Gastrocnemius medialis (tissue), 4 donors: ENCODE measurements around the gene CADPS. TPM values are rescaled to one million over a fixed set of nuclear protein-coding genes. Genes with fewer than 3 reads are reported as not detected.

Source experiments
- ATAC-seq, 2 donors: fragments of 150-250 bp; one replicate each; pipeline ENCODE4 v1.9.1; 2016
- DNase-seq, 2 donors: peaks; one replicate each; pipeline ENCODE4 v3.0.0-alpha.2; 2019
- H3K27ac ChIP-seq, 4 donors: fragments of 200-600 bp; sonication (generic); 1 replicate in 1 of 4; 2 replicates in 3 of 4; pipeline ENCODE4 v1.5.1; 2016 to 2018; ENCODE audit warnings: mild to moderate bottlenecking in 2 of 4, moderate library complexity in 1 of 4
- H3K27me3 ChIP-seq, 3 donors: fragments of 200-600 bp; sonication (generic) in 2 of 3; 1 replicate in 1 of 3; 2 replicates in 2 of 3; pipeline versions ENCODE4 v1.5.1 to v1.6.0; 2016 to 2019; ENCODE audit warnings: mild to moderate bottlenecking in 1 of 3, moderate library complexity in 1 of 3
- H3K36me3 ChIP-seq, 2 donors: fragments of 200-600 bp; sonication (generic) in 1 of 2; one replicate each; pipeline ENCODE4 v1.5.1; 2017 to 2018
- H3K4me1 ChIP-seq, 2 donors: fragments of 200-600 bp; sonication (generic) in 1 of 2; one replicate each; pipeline ENCODE4 v1.5.1; 2016 to 2017; ENCODE audit warnings: mild to moderate bottlenecking in 2 of 2
- H3K4me3 ChIP-seq, 4 donors: fragments of 200-600 bp; sonication (generic) in 3 of 4; 1 replicate in 1 of 4; 2 replicates in 3 of 4; pipeline ENCODE4 v1.5.1; 2016 to 2019; ENCODE audit warnings: mild to moderate bottlenecking in 2 of 4
- H3K9me3 ChIP-seq, 3 donors: fragments of 200-600 bp; sonication (generic) in 2 of 3; 1 replicate in 1 of 3; 2 replicates in 2 of 3; pipeline ENCODE4 v1.5.1; 2016 to 2019
- POLR2A ChIP-seq, 2 donors: fragments of 450-650 bp; IDR thresholded peaks; one replicate each; pipeline ENCODE4 v1.6.1; 2017; ENCODE audit warnings: antibody characterized with exemption in 2 of 2, mild to moderate bottlenecking in 2 of 2, moderate library complexity in 2 of 2
- in situ Hi-C, 4 donors: fragments of 200-750 bp; cut with MboI; loops; one replicate each; pipeline versions ENCODE4 v1.15.0 to v1.8.0; 2017; ENCODE audit warnings: low sequenced_read_pairs in 4 of 4
- intact Hi-C: fragments of 100-400 bp; cut with DNase I; formaldehyde crosslinking; loops from one replicate; pipeline ENCODE4 v1.15.1; 2023; ENCODE audit warnings: low total_unique reads
- total RNA-seq, 4 donors: library from RNA; depleted of rRNA; stranded (reverse); fragments of >200 nt; gene quantifications; one replicate each; pipeline versions ENCODE4 v1.1.0 to v1.2.3, GENCODE V29; 2016
- TF ChIP-seq, protein P1 (sequence below), 5 experiments: fragments of 450-650 bp in 3 of 5; fragments of 200-600 bp in 2 of 5; sonication (generic) in 2 of 5; IDR thresholded peaks in 4 of 5; conservative IDR thresholded peaks in 1 of 5; 1 replicate in 4 of 5; 2 replicates in 1 of 5; pipeline ENCODE4 v1.5.1; 2016 to 2019; ENCODE audit warnings: antibody characterized with exemption in 5 of 5, mild to moderate bottlenecking in 3 of 5, moderate library complexity in 3 of 5

The CADPS gene
- total RNA-seq, 4 donors from 2014 or later = 2.1 TPM; not detected in 3

DNA sequence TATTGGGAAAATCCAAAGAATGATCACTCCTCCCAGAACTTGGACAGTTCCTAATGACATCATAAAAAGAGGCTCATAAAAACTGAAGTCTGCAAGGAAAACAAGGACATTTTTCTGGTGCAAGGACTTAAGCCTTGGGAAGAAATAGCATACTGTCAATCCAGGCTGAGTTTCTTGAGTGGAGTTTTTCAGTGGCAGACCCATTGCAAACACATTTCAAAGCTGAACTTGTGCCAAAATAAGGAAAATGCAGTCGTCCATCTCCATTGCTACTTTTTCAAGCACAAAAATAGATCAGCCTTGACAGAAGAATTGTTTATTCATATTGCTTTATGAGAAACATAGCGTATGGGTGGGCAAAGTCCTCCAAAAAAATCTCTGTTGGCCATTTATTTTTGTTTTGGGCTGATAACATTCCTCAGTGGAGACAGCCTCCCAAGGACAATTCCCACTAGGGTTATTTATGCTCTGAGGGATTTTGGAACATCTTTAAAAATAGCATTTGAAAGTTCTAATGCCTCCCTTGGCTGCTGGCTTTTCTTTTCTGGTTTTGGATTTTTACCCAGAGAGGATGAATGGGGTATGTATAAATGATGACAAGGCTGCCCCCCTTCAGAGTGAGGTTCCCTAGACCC lies 220.0 kb downstream of the CADPS start:
- Histone ChIP-seq H3K4me1 (no peaks in the 10 kb centered on the region), H3K27me3 (no peaks in the 10 kb centered on the region), H3K4me3 (no peak overlapping the region), H3K27ac (no peak overlapping the region), H3K36me3 (no peaks in the 10 kb centered on the region), H3K9me3 (no peaks in the 10 kb centered on the region)
- no peak for ATAC-seq
- in situ Hi-C loops (no loop called here), intact Hi-C loops (no loop called here)
- TF ChIP-seq, protein P1, sequence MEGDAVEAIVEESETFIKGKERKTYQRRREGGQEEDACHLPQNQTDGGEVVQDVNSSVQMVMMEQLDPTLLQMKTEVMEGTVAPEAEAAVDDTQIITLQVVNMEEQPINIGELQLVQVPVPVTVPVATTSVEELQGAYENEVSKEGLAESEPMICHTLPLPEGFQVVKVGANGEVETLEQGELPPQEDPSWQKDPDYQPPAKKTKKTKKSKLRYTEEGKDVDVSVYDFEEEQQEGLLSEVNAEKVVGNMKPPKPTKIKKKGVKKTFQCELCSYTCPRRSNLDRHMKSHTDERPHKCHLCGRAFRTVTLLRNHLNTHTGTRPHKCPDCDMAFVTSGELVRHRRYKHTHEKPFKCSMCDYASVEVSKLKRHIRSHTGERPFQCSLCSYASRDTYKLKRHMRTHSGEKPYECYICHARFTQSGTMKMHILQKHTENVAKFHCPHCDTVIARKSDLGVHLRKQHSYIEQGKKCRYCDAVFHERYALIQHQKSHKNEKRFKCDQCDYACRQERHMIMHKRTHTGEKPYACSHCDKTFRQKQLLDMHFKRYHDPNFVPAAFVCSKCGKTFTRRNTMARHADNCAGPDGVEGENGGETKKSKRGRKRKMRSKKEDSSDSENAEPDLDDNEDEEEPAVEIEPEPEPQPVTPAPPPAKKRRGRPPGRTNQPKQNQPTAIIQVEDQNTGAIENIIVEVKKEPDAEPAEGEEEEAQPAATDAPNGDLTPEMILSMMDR (IDR thresholded peaks at IDR 0.05 in 4 of 5, conservative IDR thresholded peaks at IDR 0.05 in 1 of 5) = no peak
- no peak for TF ChIP-seq POLR2A (IDR thresholded peaks at IDR 0.05)
- DNase-seq = no peak

DNA sequence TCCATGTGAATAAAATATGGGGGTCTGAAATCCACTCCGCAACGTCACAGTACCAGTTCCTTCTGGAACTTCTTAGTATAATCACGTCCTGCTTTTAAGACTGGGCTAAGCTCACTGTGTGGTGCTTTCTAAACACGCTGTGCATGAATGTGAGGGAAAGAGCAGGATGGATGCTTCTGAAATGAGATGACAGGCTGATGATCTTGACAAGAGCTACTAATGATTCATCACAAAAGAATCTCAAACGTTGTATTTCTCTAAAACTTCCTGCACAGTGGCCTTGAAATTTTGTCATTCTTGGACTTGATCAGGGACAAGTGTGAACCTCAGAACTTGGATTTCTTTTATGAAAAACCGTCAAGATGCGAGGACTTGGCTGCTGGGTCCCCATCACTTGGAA lies 221.4 kb downstream of the CADPS start:
- no peaks in the 10 kb centered on the region for H3K4me1 ChIP-seq
- in situ Hi-C loops = no loop called here
- H3K4me3 ChIP-seq = no peak overlapping the region
- H3K36me3 ChIP-seq = no peaks in the 10 kb centered on the region
- no peaks in the 10 kb centered on the region for H3K27me3 ChIP-seq
- TF ChIP-seq, protein P1 (IDR thresholded peaks at IDR 0.05 in 4 of 5, conservative IDR thresholded peaks at IDR 0.05 in 1 of 5) = no peak
- TF ChIP-seq POLR2A (IDR thresholded peaks at IDR 0.05) = no peak
- no peaks in the 10 kb centered on the region for H3K9me3 ChIP-seq
- ATAC-seq (no peak), DNase-seq (no peak)
- intact Hi-C loops = no loop called here
- H3K27ac ChIP-seq = no peak overlapping the region

DNA sequence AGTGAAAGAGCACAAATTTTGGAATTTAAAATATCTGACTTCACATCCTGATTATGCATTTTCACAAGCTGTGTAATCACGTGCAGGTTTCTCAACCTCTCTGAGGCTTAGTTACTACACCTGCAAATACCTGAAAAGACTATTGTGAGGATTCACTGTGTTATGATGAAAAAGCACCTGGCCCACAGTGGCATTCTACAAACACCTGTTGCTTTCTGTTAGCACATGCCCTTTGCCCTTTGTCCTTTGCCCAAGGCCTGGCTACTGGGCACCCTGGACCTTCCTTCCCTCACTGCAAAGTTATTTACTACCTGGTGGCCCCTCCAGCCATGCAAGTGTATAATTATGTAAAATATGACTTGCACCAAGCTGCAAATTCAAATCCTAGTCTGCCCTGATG lies 227.5 kb downstream of the CADPS start:
- Histone ChIP-seq H3K4me1 (no peaks in the 10 kb centered on the region), H3K9me3 (no peaks in the 10 kb centered on the region), H3K4me3 (no peak overlapping the region), H3K36me3 (no peaks in the 10 kb centered on the region), H3K27ac (no peak overlapping the region), H3K27me3 (no peaks in the 10 kb centered on the region)
- DNase-seq (no peak), ATAC-seq (no peak)
- intact Hi-C loops (no loop called here), in situ Hi-C loops (loop anchor here in 1 of 4 donors (25.0 kb wide), 1 partner anchor 1165 kb away; the partner anchor contains the start of gene C3orf49)
- TF ChIP-seq, protein P1 (IDR thresholded peaks at IDR 0.05 in 4 of 5, conservative IDR thresholded peaks at IDR 0.05 in 1 of 5) = no peak
- no peak for TF ChIP-seq POLR2A (IDR thresholded peaks at IDR 0.05)

DNA sequence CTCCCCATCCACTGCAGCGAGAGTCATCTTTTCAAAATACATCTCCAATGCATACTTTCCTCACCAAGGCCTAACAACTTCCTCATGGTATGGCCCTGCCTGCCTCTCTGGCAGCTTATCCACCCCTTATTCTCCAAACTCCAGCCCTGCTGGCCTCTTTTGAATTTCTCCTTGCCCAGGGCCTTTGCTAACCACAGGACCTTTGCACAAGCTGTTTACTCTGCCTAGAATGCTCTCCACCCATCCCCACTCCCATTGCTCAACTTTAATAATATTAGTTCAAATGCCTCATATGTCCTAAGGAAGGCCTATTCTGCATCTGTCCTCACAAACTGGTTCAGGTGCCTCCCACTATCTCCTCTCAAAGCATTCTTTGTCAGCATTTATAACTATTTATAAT lies 230.7 kb downstream of the CADPS start:
- in situ Hi-C loops (loop anchor here in 1 of 4 donors (25.0 kb wide), 1 partner anchor 1168 kb away; the partner anchor contains the start of gene C3orf49), intact Hi-C loops (no loop called here)
- Histone ChIP-seq H3K4me1 (no peaks in the 10 kb centered on the region), H3K27ac (no peak overlapping the region), H3K27me3 (no peaks in the 10 kb centered on the region), H3K36me3 (no peaks in the 10 kb centered on the region), H3K4me3 (no peak overlapping the region), H3K9me3 (no peaks in the 10 kb centered on the region)
- TF ChIP-seq, protein P1 (IDR thresholded peaks at IDR 0.05 in 4 of 5, conservative IDR thresholded peaks at IDR 0.05 in 1 of 5) = no peak
- no peak for TF ChIP-seq POLR2A (IDR thresholded peaks at IDR 0.05)
- DNase-seq (no peak), ATAC-seq (no peak)
